NCI-H526 treated with DMSO at 0.1 percent for 48 hours (cell line): ENCODE results near the gene CD6.

Source experiments
- DNase-seq: peaks from one replicate; lab custom pipeline; 2025; lab: John Stamatoyannopoulos, UW

CD6 gene

GRCh38 chr11:60934790-60935605 is 36.5 kb upstream of the CD6 start:
- DNase-seq, result no peak

- DNase-seq, result no peak
These were observed 35.6 kb upstream of the CD6 start for GRCh38 chr11:60935676-60936442.

GRCh38 chr11:60936467-60937143 is 34.9 kb upstream of the CD6 start:
- no peak for DNase-seq

- DNase-seq, result no peak
These were observed 34.3 kb upstream of the CD6 start for GRCh38 chr11:60937144-60937527.

GRCh38 chr11:60937811-60938210 is 33.7 kb upstream of the CD6 start:
- no peak for DNase-seq

GRCh38 chr11:60938500-60938899 is 33.0 kb upstream of the CD6 start:
- DNase-seq, result no peak

- no peak for DNase-seq
These were observed 32.2 kb upstream of the CD6 start for GRCh38 chr11:60939301-60939700.

GRCh38 chr11:60939855-60940254 is 31.6 kb upstream of the CD6 start:
- no peak for DNase-seq

GRCh38 chr11:60941371-60942119 is 29.9 kb upstream of the CD6 start:
- DNase-seq, result no peak

GRCh38 chr11:60942219-60942618 is 29.3 kb upstream of the CD6 start:
- no peak for DNase-seq

- no peak for DNase-seq
These were observed 28.4 kb upstream of the CD6 start for GRCh38 chr11:60942970-60943565.

GRCh38 chr11:60944490-60945294 is 26.8 kb upstream of the CD6 start:
- no peak for DNase-seq

- DNase-seq, result no peak
These were observed 26.2 kb upstream of the CD6 start for GRCh38 chr11:60945295-60945667.

- no peak for DNase-seq
These were observed 24.7 kb upstream of the CD6 start for GRCh38 chr11:60946601-60947264.

GRCh38 chr11:60947700-60948099 is 23.8 kb upstream of the CD6 start:
- no peak for DNase-seq

- no peak for DNase-seq
These were observed 23.2 kb upstream of the CD6 start for GRCh38 chr11:60948250-60948649.

- DNase-seq, result no peak
These were observed 21.5 kb upstream of the CD6 start for GRCh38 chr11:60950024-60950423.

- no peak for DNase-seq
These were observed 20.4 kb upstream of the CD6 start for GRCh38 chr11:60950933-60951605.

- no peak for DNase-seq
These were observed 19.9 kb upstream of the CD6 start for GRCh38 chr11:60951606-60951903.
